ENCODE results near the gene CHCHD3. TPM values are rescaled to one million over a fixed set of nuclear protein-coding genes. Genes with fewer than 3 reads are reported as not detected.

The CHCHD3 gene
- total and polyA plus RNA-seq, 9 of the 15 experiments (the other 6 are each of a cell fraction or from before 2014, with no cell fraction given), result 66.2 to 279 (median 204) TPM

- DNase-seq (ENCODE audit: extremely low read depth in 1 of 4, low spot score in 3 of 4) (no peak), FAIRE-seq (no peak), ATAC-seq (no peak)
- H2AFZ ChIP-seq (ENCODE audit: low read depth, low read length), result no peak overlapping the region
- H3K27me3 ChIP-seq (ENCODE audit: control insufficient read depth in 2 of 2, insufficient read depth in 2 of 2, low read length in 2 of 2), result no peaks in the 10 kb centered on the region
- H3K9me3 ChIP-seq (replicated peaks; ENCODE audit: control insufficient read depth, insufficient read depth, low read depth, low read length), result no peaks in the 10 kb centered on the region
- ChIA-PET CTCF (ENCODE audit: low intra/inter-chr PET ratio) (no interaction called here), POLR2A (no interaction called here)
- H3K36me3 ChIP-seq (ENCODE audit: control insufficient read depth, insufficient read depth, low read length), result peaks cover 8% of the 10 kb centered on the region; the same call in 1 of the 3 replicates
- H3K9me1 ChIP-seq (ENCODE audit: control insufficient read depth, insufficient read depth, low read length), result no peaks in the 10 kb centered on the region
- in situ Hi-C loops (cut with MboI) (no loop called here), intact Hi-C loops (cut with micrococcal nuclease) (no loop called here)
- BruUV-seq (replicated peaks), result no TSS peak
- H3K4me2 ChIP-seq (ENCODE audit: insufficient read depth, low read length), result no peak overlapping the region
- H3K79me2 ChIP-seq (ENCODE audit: control insufficient read depth, insufficient read depth, low read length), result peaks cover 6% of the 10 kb centered on the region; the same call in 1 of the 3 replicates
- no peak for TF ChIP-seq ZC3H4 (CRISPR knock-in tag; IDR thresholded peaks at IDR 0.05; ENCODE audit: borderline replicate concordance)
- TF ChIP-seq, protein P1, sequence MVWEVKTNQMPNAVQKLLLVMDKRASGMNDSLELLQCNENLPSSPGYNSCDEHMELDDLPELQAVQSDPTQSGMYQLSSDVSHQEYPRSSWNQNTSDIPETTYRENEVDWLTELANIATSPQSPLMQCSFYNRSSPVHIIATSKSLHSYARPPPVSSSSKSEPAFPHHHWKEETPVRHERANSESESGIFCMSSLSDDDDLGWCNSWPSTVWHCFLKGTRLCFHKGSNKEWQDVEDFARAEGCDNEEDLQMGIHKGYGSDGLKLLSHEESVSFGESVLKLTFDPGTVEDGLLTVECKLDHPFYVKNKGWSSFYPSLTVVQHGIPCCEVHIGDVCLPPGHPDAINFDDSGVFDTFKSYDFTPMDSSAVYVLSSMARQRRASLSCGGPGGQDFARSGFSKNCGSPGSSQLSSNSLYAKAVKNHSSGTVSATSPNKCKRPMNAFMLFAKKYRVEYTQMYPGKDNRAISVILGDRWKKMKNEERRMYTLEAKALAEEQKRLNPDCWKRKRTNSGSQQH (CRISPR knock-in tag; IDR thresholded peaks at IDR 0.05), result no peak
- TF ChIP-seq SRSF3 (IDR thresholded peaks at IDR 0.05; ENCODE audit: insufficient read depth, low read length), result no peak
- no peak for TF ChIP-seq ZNF436 (CRISPR knock-in tag; IDR thresholded peaks at IDR 0.05)
- TF ChIP-seq ZNF133 (CRISPR knock-in tag; IDR thresholded peaks at IDR 0.05), result no peak
- no peak for TF ChIP-seq TCF3 (CRISPR knock-in tag; IDR thresholded peaks at IDR 0.05)
- TF ChIP-seq ATF3 (IDR thresholded peaks at IDR 0.05), result peak; percentile 12; the same call in 1 of the 2 replicates
- no peak for TF ChIP-seq ATF3 (CRISPR knock-in tag; conservative IDR thresholded peaks at IDR 0.05)
- no peak for TF ChIP-seq PRPF4 (IDR thresholded peaks at IDR 0.05; ENCODE audit: insufficient read depth, low read depth, low read length, poor library complexity, severe bottlenecking)
- TF ChIP-seq C11orf30 (IDR thresholded peaks at IDR 0.05; ENCODE audit: low read depth), result no peak
- TF ChIP-seq CSDE1 (IDR thresholded peaks at IDR 0.05), result no peak
- TF ChIP-seq ZNF316 (IDR thresholded peaks at IDR 0.05), result peak; percentile 31
- no peak for TF ChIP-seq RBM34 (IDR thresholded peaks at IDR 0.05; ENCODE audit: borderline replicate concordance, insufficient read depth, low read length)
- TF ChIP-seq ZFPM2 (CRISPR knock-in tag; IDR thresholded peaks at IDR 0.05), result no peak
- no peak for TF ChIP-seq MBD2 (IDR thresholded peaks at IDR 0.05; ENCODE audit: borderline replicate concordance, low read depth)
- no peak for TF ChIP-seq FOSL1 (tag; conservative IDR thresholded peaks at IDR 0.05)
- H3K4me3 ChIP-seq, result no peak overlapping the region
- H4K20me1 ChIP-seq (replicated peaks; ENCODE audit: control insufficient read depth, insufficient read depth, low read length), result no peaks in the 10 kb centered on the region
- H3K9ac ChIP-seq (ENCODE audit: insufficient read depth in 1 of 2, low read depth in 2 of 2, low read length in 2 of 2), result no peak overlapping the region
- H3K4me1 ChIP-seq (replicated peaks in 1 of 2; ENCODE audit: control insufficient read depth in 2 of 2, insufficient read depth in 2 of 2, low read length in 2 of 2), result no peaks in the 10 kb centered on the region
- H3K27ac ChIP-seq (ENCODE audit: extremely low read depth, low read depth, low read length), result no peak overlapping the region
Observed at GRCh38 chr7:132904209-132904608, 177.7 kb downstream of the CHCHD3 start.

Measured in K562 (cell line).